Limb (tissue), 2 donors: Measurements from ENCODE around the gene TAF8.

ENCODE experiments used
- DNase-seq, 2 donors: peaks; one replicate each; pipeline ENCODE4 v3.0.0-alpha.2; 2016; ENCODE audit errors: extremely low spot score in 2 of 2

TAF8 gene

GRCh38 chr6:42124223-42124836 is 74.0 kb downstream of the TAF8 start:
- DNase-seq = no peak

- DNase-seq = no peak
Observed at GRCh38 chr6:42125231-42125630, 74.9 kb downstream of the TAF8 start.

- DNase-seq = no peak
Observed at GRCh38 chr6:42125663-42126062, 75.3 kb downstream of the TAF8 start.

GRCh38 chr6:42128460-42129359 is 78.4 kb downstream of the TAF8 start:
- no peak for DNase-seq

GRCh38 chr6:42129360-42129676 is 79.0 kb downstream of the TAF8 start:
- no peak for DNase-seq

- no peak for DNase-seq
Observed at GRCh38 chr6:42131531-42131930, 81.2 kb downstream of the TAF8 start.

GRCh38 chr6:42133926-42134325 is 83.6 kb downstream of the TAF8 start:
- DNase-seq = no peak

- DNase-seq = no peak
Observed at GRCh38 chr6:42135161-42135560, 84.8 kb downstream of the TAF8 start.

- no peak for DNase-seq
Observed at GRCh38 chr6:42135722-42136121, 85.4 kb downstream of the TAF8 start.

- peak in 1 of 2 donors; percentile 36 for DNase-seq
Observed at GRCh38 chr6:42136508-42137193, 86.3 kb downstream of the TAF8 start.
